VCaP (cell line): ENCODE measurements around the gene NUDT1.
A peak's percentile ranks its signal among the peaks of the same experiment; 100 is the strongest.

Experiments used
- H3K27ac ChIP-seq: fragments of 450-650 bp; 2 replicates; pipeline ENCODE4 v1.5.1; 2017
- CTCF ChIP-seq: fragments of 450-650 bp; conservative IDR thresholded peaks from 2 replicates; pipeline ENCODE4 v1.5.1; 2017; ENCODE audit warnings: mild to moderate bottlenecking, moderate library complexity

The NUDT1 gene

GRCh38 chr7:2244404-2244995, 2.5 kb downstream of the NUDT1 start:
- no peak for TF ChIP-seq CTCF
- no peak overlapping the region for H3K27ac ChIP-seq

GRCh38 chr7:2245883-2246675, 4.1 kb downstream of the NUDT1 start:
- TF ChIP-seq CTCF: no peak
- no peak overlapping the region for H3K27ac ChIP-seq

- H3K27ac ChIP-seq: no peak overlapping the region
- peak; percentile 78 for TF ChIP-seq CTCF
These were observed 5.3 kb downstream of the NUDT1 start for GRCh38 chr7:2247141-2247995.

GRCh38 chr7:2248984-2249694, 7.1 kb downstream of the NUDT1 start:
- H3K27ac ChIP-seq: no peak overlapping the region
- TF ChIP-seq CTCF: no peak

- no peak for TF ChIP-seq CTCF
- H3K27ac ChIP-seq: no peak overlapping the region
These were observed 7.8 kb downstream of the NUDT1 start for GRCh38 chr7:2249744-2250323.

GRCh38 chr7:2251381-2251780, 9.4 kb downstream of the NUDT1 start:
- no peak for TF ChIP-seq CTCF
- H3K27ac ChIP-seq: no peak overlapping the region
